Measurements from ENCODE around the gene ANKRA2.

DNA sequence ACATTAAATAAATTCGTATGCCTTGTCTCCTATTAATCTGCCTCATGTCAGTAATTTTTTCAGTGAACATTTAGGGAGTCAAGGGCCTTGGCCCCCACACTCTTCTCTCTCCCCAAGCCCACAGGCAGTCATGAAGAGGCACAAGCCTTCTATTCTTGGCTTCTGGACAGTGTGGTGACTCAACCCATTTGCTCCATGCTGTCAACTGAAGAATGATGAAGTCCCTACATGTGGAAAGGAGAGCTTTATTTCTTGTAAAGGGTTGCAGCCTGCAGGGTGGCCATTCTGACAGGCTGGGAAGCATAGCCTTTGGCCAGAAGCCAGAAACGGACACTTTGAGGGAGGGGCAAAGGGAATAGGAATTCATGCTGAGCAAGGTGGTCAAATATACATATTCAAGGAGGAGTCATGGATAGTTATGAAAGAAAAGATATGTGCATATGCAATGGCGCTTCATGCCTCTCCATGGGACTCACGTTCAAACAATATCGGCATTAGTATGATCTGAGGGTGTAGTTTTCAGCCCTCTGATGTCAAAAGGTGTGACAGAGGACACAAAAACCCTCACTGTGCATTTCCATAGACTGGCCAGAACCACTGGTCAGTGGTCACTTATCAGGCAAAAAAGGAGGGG lies 31.3 kb downstream of the ANKRA2 start:
- TF ChIP-seq ESRRA (IDR thresholded peaks at IDR 0.05; ENCODE audit: borderline replicate concordance, low read depth) (no peak), NRF1 (conservative IDR thresholded peaks at IDR 0.05 in 1 of 2, IDR thresholded peaks at IDR 0.05 in 1 of 2) (no peak), THRB (CRISPR knock-in tag; conservative IDR thresholded peaks at IDR 0.05) (no peak), POLR2AphosphoS5 (IDR thresholded peaks at IDR 0.05; ENCODE audit: control insufficient read depth, insufficient read depth, low read depth, low read length) (no peak), SMC3 (conservative IDR thresholded peaks at IDR 0.05; ENCODE audit: insufficient read depth, low read depth, low read length) (no peak), CTCF (IDR thresholded peaks at IDR 0.05 in 2 of 3, conservative IDR thresholded peaks at IDR 0.05 in 1 of 3; ENCODE audit: insufficient read depth in 2 of 3, low read depth in 1 of 3, low read length in 3 of 3) (no peak), CC2D1A (IDR thresholded peaks at IDR 0.05) (no peak), TAF1 (IDR thresholded peaks at IDR 0.05; ENCODE audit: control insufficient read depth, extremely low read depth, insufficient read depth, low read length, severe bottlenecking) (no peak), CREBBP (IDR thresholded peaks at IDR 0.05; ENCODE audit: low read depth, low read length) (no peak), MTA3 (IDR thresholded peaks at IDR 0.05; ENCODE audit: borderline replicate concordance) (no peak)
- TF ChIP-seq, protein P1, sequence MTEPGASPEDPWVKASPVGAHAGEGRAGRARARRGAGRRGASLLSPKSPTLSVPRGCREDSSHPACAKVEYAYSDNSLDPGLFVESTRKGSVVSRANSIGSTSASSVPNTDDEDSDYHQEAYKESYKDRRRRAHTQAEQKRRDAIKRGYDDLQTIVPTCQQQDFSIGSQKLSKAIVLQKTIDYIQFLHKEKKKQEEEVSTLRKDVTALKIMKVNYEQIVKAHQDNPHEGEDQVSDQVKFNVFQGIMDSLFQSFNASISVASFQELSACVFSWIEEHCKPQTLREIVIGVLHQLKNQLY (CRISPR knock-in tag; conservative IDR thresholded peaks at IDR 0.05), result no peak
